ENCODE data around the gene TRAPPC11.
"Not testable (repeated sequence)": the region's sequence is repeated elsewhere in the genome, so short reads cannot be mapped to it uniquely, and the experiment has no call there.

The TRAPPC11 gene

GRCh38 chr4:183659029-183659871, at the start of gene TRAPPC11, which contains the start of gene RWDD4:
TSS of gene TRAPPC11 (plus strand) at chr4:183659293. CDS start at chr4:183663868, 4,575 bp downstream.
TSS of gene RWDD4 (minus strand) at chr4:183659185. CDS start at chr4:183658952, 233 bp downstream.
- peak within 1 kb of the TSS; percentile 55 for H3K4me3 ChIP-seq (ENCODE audit: low read depth, low read length)
- peak; percentile 98 for DNase-seq (ENCODE audit: low read depth)

- no peak for DNase-seq (ENCODE audit: low read depth)
- no peak overlapping the region for H3K4me3 ChIP-seq (ENCODE audit: low read depth, low read length)
Measured at GRCh38 chr4:183610033-183610432, 49.1 kb upstream of the TRAPPC11 start.

GRCh38 chr4:183610613-183611012, 48.5 kb upstream of the TRAPPC11 start:
- DNase-seq (ENCODE audit: low read depth), result peak; percentile 41
- H3K4me3 ChIP-seq (ENCODE audit: low read depth, low read length), result no peak overlapping the region

- no peak overlapping the region for H3K4me3 ChIP-seq (ENCODE audit: low read depth, low read length)
- no peak for DNase-seq (ENCODE audit: low read depth)
Measured at GRCh38 chr4:183611210-183611830, 47.8 kb upstream of the TRAPPC11 start.

GRCh38 chr4:183612329-183613250, 46.5 kb upstream of the TRAPPC11 start:
- H3K4me3 ChIP-seq (ENCODE audit: low read depth, low read length), result no peak overlapping the region
- DNase-seq (ENCODE audit: low read depth), result no peak

GRCh38 chr4:183617075-183617474, 42.0 kb upstream of the TRAPPC11 start:
- no peak overlapping the region for H3K4me3 ChIP-seq (ENCODE audit: low read depth, low read length)
- no peak for DNase-seq (ENCODE audit: low read depth)

- H3K4me3 ChIP-seq (ENCODE audit: low read depth, low read length), result no peak overlapping the region
- DNase-seq (ENCODE audit: low read depth), result no peak
Measured at GRCh38 chr4:183618681-183619080, 40.4 kb upstream of the TRAPPC11 start.

- no peak for DNase-seq (ENCODE audit: low read depth)
- H3K4me3 ChIP-seq (ENCODE audit: low read depth, low read length), result no peak overlapping the region
Measured at GRCh38 chr4:183620421-183620820, 38.7 kb upstream of the TRAPPC11 start.

- no peak for DNase-seq (ENCODE audit: low read depth)
- no peak overlapping the region for H3K4me3 ChIP-seq (ENCODE audit: low read depth, low read length)
Measured at GRCh38 chr4:183621875-183622274, 37.2 kb upstream of the TRAPPC11 start.

- no peak for DNase-seq (ENCODE audit: low read depth)
- no peak overlapping the region for H3K4me3 ChIP-seq (ENCODE audit: low read depth, low read length)
Measured at GRCh38 chr4:183624548-183624947, 34.5 kb upstream of the TRAPPC11 start.

- no peak for DNase-seq (ENCODE audit: low read depth)
- H3K4me3 ChIP-seq (ENCODE audit: low read depth, low read length), result no peak overlapping the region
Measured at GRCh38 chr4:183626168-183626567, 32.9 kb upstream of the TRAPPC11 start.

GRCh38 chr4:183627286-183627685, 31.8 kb upstream of the TRAPPC11 start:
- DNase-seq (ENCODE audit: low read depth); H3K4me3 ChIP-seq (ENCODE audit: low read depth, low read length): not testable (repeated sequence)

GRCh38 chr4:183627979-183628588, 31.0 kb upstream of the TRAPPC11 start:
- no peak for DNase-seq (ENCODE audit: low read depth)

GRCh38 chr4:183631577-183632198, 27.4 kb upstream of the TRAPPC11 start:
- H3K4me3 ChIP-seq (ENCODE audit: low read depth, low read length), result no peak overlapping the region
- no peak for DNase-seq (ENCODE audit: low read depth)

More at GRCh38 chr4:183627979-183628588, 31.0 kb upstream of the TRAPPC11 start:
- no peak overlapping the region for H3K4me3 ChIP-seq (ENCODE audit: low read depth, low read length)

- no peak overlapping the region for H3K4me3 ChIP-seq (ENCODE audit: low read depth, low read length)
- DNase-seq (ENCODE audit: low read depth), result no peak
Measured at GRCh38 chr4:183632689-183633088, 26.4 kb upstream of the TRAPPC11 start.

- no peak for DNase-seq (ENCODE audit: low read depth)
- H3K4me3 ChIP-seq (ENCODE audit: low read depth, low read length), result no peak overlapping the region
Measured at GRCh38 chr4:183633476-183634400, 25.4 kb upstream of the TRAPPC11 start.

- no peak overlapping the region for H3K4me3 ChIP-seq (ENCODE audit: low read depth, low read length)
- no peak for DNase-seq (ENCODE audit: low read depth)
Measured at GRCh38 chr4:183635321-183635720, 23.8 kb upstream of the TRAPPC11 start.

GRCh38 chr4:183635741-183636140, 23.4 kb upstream of the TRAPPC11 start:
- no peak for DNase-seq (ENCODE audit: low read depth)
- no peak overlapping the region for H3K4me3 ChIP-seq (ENCODE audit: low read depth, low read length)
